Heart left ventricle (tissue), 16 donors: ENCODE measurements around the gene FOXP1. TPM values are rescaled to one million over a fixed set of nuclear protein-coding genes. Genes with fewer than 3 reads are reported as not detected.

ENCODE experiments used
- ATAC-seq, 4 donors: fragments of 200-7000 bp; cut with Tn5 transposase; one replicate each; pipeline ENCODE4 v1.9.1; 2020 to 2022; ENCODE audit warnings: moderate library complexity in 4 of 4, mild to moderate bottlenecking in 3 of 4, moderate number of reproducible peaks in 1 of 4
- DNase-seq, 5 donors: peaks; one replicate each; pipeline ENCODE4 v3.0.0-alpha.2; 2020
- H3K27ac ChIP-seq, 12 donors: fragments of 200-600 bp; sonication (generic) in 4 of 12; one replicate each; pipeline versions ENCODE4 v1.5.0 to v1.8.0; 2016 to 2022; ENCODE audit warnings: mild to moderate bottlenecking in 2 of 12
- H3K27me3 ChIP-seq, 9 donors: fragments of 200-600 bp; sonication (generic) in 2 of 9; one replicate each; pipeline versions ENCODE4 v1.5.1 to v1.8.0; 2016 to 2022; ENCODE audit warnings: mild to moderate bottlenecking in 3 of 9
- H3K36me3 ChIP-seq, 9 donors: fragments of 200-600 bp; sonication (generic) in 2 of 9; one replicate each; pipeline versions ENCODE4 v1.5.0 to v1.8.0; 2018 to 2022; ENCODE audit warnings: mild to moderate bottlenecking in 2 of 9
- H3K4me1 ChIP-seq, 12 donors: fragments of 200-600 bp; sonication (generic) in 4 of 12; one replicate each; pipeline versions ENCODE4 v1.5.0 to v1.8.0; 2016 to 2022; ENCODE audit warnings: mild to moderate bottlenecking in 3 of 12
- H3K4me3 ChIP-seq, 12 donors: fragments of 200-600 bp; sonication (generic) in 4 of 12; one replicate each; pipeline versions ENCODE4 v1.5.0 to v1.8.0; 2017 to 2022; ENCODE audit warnings: mild to moderate bottlenecking in 9 of 12, moderate library complexity in 4 of 12
- H3K9me3 ChIP-seq, 12 donors: fragments of 200-600 bp; sonication (generic) in 4 of 12; one replicate each; pipeline versions ENCODE4 v1.5.0 to v1.8.0; 2016 to 2022; ENCODE audit warnings: mild to moderate bottlenecking in 1 of 12
- POLR2A ChIP-seq, 2 donors: fragments of 450-650 bp; IDR thresholded peaks; one replicate each; pipeline ENCODE4 v1.6.1; 2017; ENCODE audit warnings: antibody characterized with exemption in 2 of 2, mild to moderate bottlenecking in 2 of 2, moderate library complexity in 2 of 2
- WGBS, 4 donors: extraction: QIAGEN DNeasy Blood & Tissue Kit in 2 of 4; methylation state at CpG; one replicate each; pipeline versions ENCODE4 v1.1.5 to v1.1.7; 2013 to 2018; 5-methylcytosine and 5-hydroxymethylcytosine counted together
- intact Hi-C, 10 donors: fragments of 100-400 bp; cut with DNase I; formaldehyde crosslinking; loops; one replicate each; pipeline versions ENCODE4 v1.11.1 to v1.14.2; 2022
- polyA plus RNA-seq, 2 donors: library from polyadenylated mRNA; stranded (reverse); fragments of 200-250 nt; gene quantifications; one replicate each; pipeline ENCODE4 v1.2.3, GENCODE V29; 2013
- total RNA-seq, 9 donors: library from RNA; depleted of rRNA in 2 of 9; stranded (reverse); fragments of >200 nt in 2 of 9; fragmentation: NEBNext Ultra II Directional in 3 of 9; extraction: Animal tissue kit (Norgen Biotek cat#: 25700) in 3 of 9; gene quantifications; one replicate each; pipeline versions ENCODE4 v1.1.0 to v1.2.4, GENCODE V29; 2016 to 2023
- TF ChIP-seq, protein P1 (sequence below), 12 donors: fragments of 200-600 bp; sonication (generic) in 4 of 12; IDR thresholded peaks; one replicate each; pipeline versions ENCODE4 v1.5.0 to v1.8.0; 2018 to 2022; ENCODE audit warnings: antibody characterized with exemption in 12 of 12, mild to moderate bottlenecking in 5 of 12
- donor health status: ischemic (EF 13 %, LVEDD 7.1; RV severe dilation, severe dysfunction).
- donor health status: healthy with polysubstance abuse.
- donor health status: DM: no; HTN: yes; CAD: no.
- donor health status: DM: no; HTN: no; CAD: no.
- donor health status: ischemic (EF 25% LVEDD 6.9; RV normal size, moderate dysfunction).
- donor health status: ischemic (EF 25% LVEDD 5.7; RV mildly dilated, moderate dysfunction).
- donor health status: healthy.
- donor health status: DM: yes; HTN: yes; CAD: no.
- donor health status: ischemic (EF 35%, LVEDD 5.7; RV mildly dilated, moderate dysfunction).
- donor health status: nonischemic (EF 11% LVEDD 7.7; RV severe dilation, severe dysfunction).
- donor health status: DM: yes; HTN: yes; CAD: no.
- donor health status: PGD.
- donor health status: ischemic (EF 29% LVEDD 5.4; RV normal size, mild dysfunction).
- donor health status: nonischemic (EF 23%, LVEDD 6.1; RV moderate dilation, normal function).

The FOXP1 gene
- total and polyA plus RNA-seq, 11 donors = 14.9 to 67.8 (median 41.1) TPM

DNA sequence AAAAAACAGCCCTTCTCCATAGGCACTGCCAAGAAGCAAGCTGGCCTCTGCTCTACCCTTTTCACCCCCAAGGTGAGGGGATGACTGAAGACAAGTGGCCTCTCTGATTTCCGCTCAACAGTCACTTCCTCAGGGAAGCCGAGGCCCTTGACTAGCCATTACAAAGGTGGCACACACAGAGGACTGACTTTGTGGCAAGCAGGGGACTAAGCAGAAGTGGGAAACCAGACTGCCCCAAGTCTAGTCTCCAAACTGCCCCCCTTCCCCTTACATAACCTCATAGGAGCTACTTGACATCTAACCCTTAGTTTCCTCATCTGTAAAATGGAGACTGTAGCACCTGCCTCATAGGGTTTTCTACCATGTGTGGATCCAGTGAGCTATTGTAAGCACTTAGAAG lies 118.9 kb downstream of the FOXP1 start:
- TF ChIP-seq, protein P1, sequence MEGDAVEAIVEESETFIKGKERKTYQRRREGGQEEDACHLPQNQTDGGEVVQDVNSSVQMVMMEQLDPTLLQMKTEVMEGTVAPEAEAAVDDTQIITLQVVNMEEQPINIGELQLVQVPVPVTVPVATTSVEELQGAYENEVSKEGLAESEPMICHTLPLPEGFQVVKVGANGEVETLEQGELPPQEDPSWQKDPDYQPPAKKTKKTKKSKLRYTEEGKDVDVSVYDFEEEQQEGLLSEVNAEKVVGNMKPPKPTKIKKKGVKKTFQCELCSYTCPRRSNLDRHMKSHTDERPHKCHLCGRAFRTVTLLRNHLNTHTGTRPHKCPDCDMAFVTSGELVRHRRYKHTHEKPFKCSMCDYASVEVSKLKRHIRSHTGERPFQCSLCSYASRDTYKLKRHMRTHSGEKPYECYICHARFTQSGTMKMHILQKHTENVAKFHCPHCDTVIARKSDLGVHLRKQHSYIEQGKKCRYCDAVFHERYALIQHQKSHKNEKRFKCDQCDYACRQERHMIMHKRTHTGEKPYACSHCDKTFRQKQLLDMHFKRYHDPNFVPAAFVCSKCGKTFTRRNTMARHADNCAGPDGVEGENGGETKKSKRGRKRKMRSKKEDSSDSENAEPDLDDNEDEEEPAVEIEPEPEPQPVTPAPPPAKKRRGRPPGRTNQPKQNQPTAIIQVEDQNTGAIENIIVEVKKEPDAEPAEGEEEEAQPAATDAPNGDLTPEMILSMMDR (IDR thresholded peaks at IDR 0.05) = no peak
- no peak for TF ChIP-seq POLR2A (IDR thresholded peaks at IDR 0.05)
- Histone ChIP-seq H3K36me3 (no peaks in the 10 kb centered on the region), H3K27me3 (no peaks in the 10 kb centered on the region), H3K4me1 (peaks cover 0 to 34% (median 15%) of the 10 kb centered on the region in 12 donors), H3K27ac (no peak overlapping the region), H3K9me3 (no peaks in the 10 kb centered on the region), H3K4me3 (no peak overlapping the region)
- intact Hi-C loops = no loop called here
- ATAC-seq = no peak
- 78 to 98% (median 87%) methylated on average over 2 of the region's 2 CpGs for WGBS, 4 donors
- DNase-seq = no peak

DNA sequence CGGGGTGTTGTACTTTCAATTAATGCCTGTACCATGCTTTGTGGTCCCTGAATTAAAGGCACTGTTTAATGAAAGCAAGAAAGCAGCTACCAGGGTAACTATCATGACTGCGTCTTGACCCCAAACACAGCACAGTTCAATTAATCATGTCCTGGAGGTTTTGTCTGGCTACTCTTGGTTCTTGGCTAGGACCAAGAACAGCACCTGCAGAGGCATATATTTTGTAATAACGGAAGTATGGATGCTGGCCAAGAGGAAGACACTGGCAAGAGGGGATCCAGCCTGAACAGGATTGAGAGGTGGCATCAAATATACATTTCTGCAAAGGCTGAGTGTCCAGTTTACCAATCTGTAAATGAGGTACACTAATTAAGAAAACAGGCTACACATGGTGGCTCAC lies 119.9 kb downstream of the FOXP1 start:
- Histone ChIP-seq H3K4me1 (peaks cover 0 to 25% (median 6%) of the 10 kb centered on the region in 12 donors), H3K9me3 (no peaks in the 10 kb centered on the region), H3K36me3 (no peaks in the 10 kb centered on the region), H3K27me3 (no peaks in the 10 kb centered on the region), H3K4me3 (no peak overlapping the region), H3K27ac (no peak overlapping the region)
- ATAC-seq = no peak
- no peak for DNase-seq
- TF ChIP-seq, protein P1 (IDR thresholded peaks at IDR 0.05) = no peak
- no peak for TF ChIP-seq POLR2A (IDR thresholded peaks at IDR 0.05)
- 77 to 91% (median 86%) methylated on average over 3 of the region's 3 CpGs for WGBS, 4 donors
- intact Hi-C loops = loop anchor here in 1 of 10 donors (2.0 kb wide), 1 partner anchor 25 kb away; no protein-coding TSS in a partner anchor

DNA sequence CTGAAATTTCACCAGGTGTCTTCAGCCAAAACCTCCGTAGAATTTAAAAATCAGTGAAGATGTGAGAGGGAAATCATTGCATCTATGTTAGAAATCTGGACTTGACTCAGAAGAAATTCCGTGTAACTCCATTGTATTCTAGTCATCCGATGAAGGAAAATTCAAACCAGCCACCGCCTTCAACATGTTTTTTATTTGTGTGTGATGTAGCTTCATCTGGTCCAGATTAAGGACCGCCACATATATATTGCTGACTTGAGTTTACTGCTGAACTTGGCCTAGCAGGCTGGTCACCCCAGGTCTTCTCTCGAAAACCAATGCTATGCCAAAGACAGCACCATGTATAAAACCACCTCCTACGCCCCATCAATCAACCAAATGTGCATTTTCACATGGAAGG lies 120.9 kb downstream of the FOXP1 start:
- H3K27ac ChIP-seq = no peak overlapping the region
- intact Hi-C loops = loop anchor here in 1 of 10 donors (2.0 kb wide), 1 partner anchor 24 kb away; no protein-coding TSS in a partner anchor
- no peaks in the 10 kb centered on the region for H3K9me3 ChIP-seq
- H3K4me3 ChIP-seq = no peak overlapping the region
- H3K36me3 ChIP-seq = no peaks in the 10 kb centered on the region
- no peaks in the 10 kb centered on the region for H3K27me3 ChIP-seq
- H3K4me1 ChIP-seq = peaks cover 0 to 20% (median 3%) of the 10 kb centered on the region in 12 donors
- 95 to 97% (median 95%) methylated on average over 7 of the region's 7 CpGs for WGBS, 4 donors
- no peak for ATAC-seq
- DNase-seq = no peak
- TF ChIP-seq, protein P1 (IDR thresholded peaks at IDR 0.05) = no peak
- no peak for TF ChIP-seq POLR2A (IDR thresholded peaks at IDR 0.05)

GRCh38 chr3:71461749-71462483 lies 121.6 kb downstream of the FOXP1 start:
- WGBS, 4 donors = 86 to 93% (median 89%) methylated on average over 9 of the region's 9 CpGs
- DNase-seq (no peak), ATAC-seq (no peak)
- Histone ChIP-seq H3K27me3 (no peaks in the 10 kb centered on the region), H3K4me1 (peaks cover 0 to 20% (median 4%) of the 10 kb centered on the region in 12 donors), H3K4me3 (no peak overlapping the region), H3K27ac (no peak overlapping the region), H3K36me3 (no peaks in the 10 kb centered on the region), H3K9me3 (no peaks in the 10 kb centered on the region)
- TF ChIP-seq POLR2A (IDR thresholded peaks at IDR 0.05) = no peak
- TF ChIP-seq, protein P1 (IDR thresholded peaks at IDR 0.05) = no peak
- intact Hi-C loops = loop anchor here in 1 of 10 donors (2.0 kb wide), 1 partner anchor 23 kb away; no protein-coding TSS in a partner anchor
